Testis (tissue), 3 donors: ENCODE data around the gene TYW1. TPM values are rescaled to one million over a fixed set of nuclear protein-coding genes. Genes with fewer than 3 reads are reported as not detected.
"Not testable (repeated sequence)": the region's sequence is repeated elsewhere in the genome, so short reads cannot be mapped to it uniquely, and the experiment has no call there.

Experiments used
- DNase-seq: peaks from one replicate; pipeline ENCODE4 v3.0.0-alpha.2; 2019
- H3K27ac ChIP-seq, 2 donors: fragments of 200-600 bp; sonication (generic); one replicate each; pipeline ENCODE4 v1.5.1; 2019
- H3K27me3 ChIP-seq: fragments of 200-600 bp; sonication (generic); one replicate; pipeline ENCODE4 v1.5.1; 2019
- H3K36me3 ChIP-seq: fragments of 200-600 bp; sonication (generic); one replicate; pipeline ENCODE4 v1.5.1; 2017; ENCODE audit warnings: low read depth; ENCODE audit errors: missing control alignments
- H3K4me1 ChIP-seq: fragments of 200-600 bp; sonication (generic); one replicate; pipeline ENCODE4 v1.5.1; 2019
- H3K4me3 ChIP-seq, 2 donors: fragments of 200-600 bp; sonication (generic); one replicate each; pipeline ENCODE4 v1.5.1; 2017 to 2019
- H3K9me3 ChIP-seq: fragments of 200-600 bp; sonication (generic); one replicate; pipeline ENCODE4 v1.5.1; 2017
- CTCF ChIP-seq, 3 experiments: fragments of 450-650 bp in 2 of 3; fragments of 200-600 bp in 1 of 3; sonication (generic) in 1 of 3; IDR thresholded peaks; one replicate each; pipeline ENCODE4 v1.5.1; 2016 to 2019; ENCODE audit warnings: antibody characterized with exemption in 3 of 3, mild to moderate bottlenecking in 2 of 3, moderate library complexity in 1 of 3
- POLR2A ChIP-seq: fragments of 450-650 bp; IDR thresholded peaks from one replicate; pipeline ENCODE4 v1.6.1; 2017; ENCODE audit warnings: antibody characterized with exemption, mild to moderate bottlenecking, moderate library complexity
- WGBS, 2 donors: methylation state at CpG; one replicate each; pipeline ENCODE4 v1.1.5; 2018; 5-methylcytosine and 5-hydroxymethylcytosine counted together
- intact Hi-C: fragments of 100-400 bp; cut with DNase I; formaldehyde crosslinking; loops from one replicate; pipeline ENCODE4 v1.15.1; 2023; ENCODE audit warnings: low total_unique reads
- polyA plus RNA-seq: library from polyadenylated mRNA; stranded (reverse); fragments of 350-450 nt; fragmentation: Illumina TruSeq; extraction: RNeasy Lipid Tissue Mini Kit (QIAGEN cat#74804); gene quantifications from one replicate; pipeline ENCODE4 v1.2.3, GENCODE V29; 2014; ENCODE audit warnings: low read depth, low replicate concordance; ENCODE audit not compliant: insufficient read depth
- total RNA-seq, 2 donors: library from RNA; depleted of rRNA; stranded (reverse); fragments of >200 nt; gene quantifications; one replicate each; pipeline ENCODE4 v1.2.3, GENCODE V29; 2016

The TYW1 gene
- total and polyA plus RNA-seq, 3 donors from 2014 or later = 16.9 to 22.8 (median 21.7) TPM

GRCh38 chr7:67198865-67199526, 202.4 kb downstream of the TYW1 start:
- intact Hi-C loops, H3K36me3 ChIP-seq, DNase-seq, H3K27ac ChIP-seq, H3K9me3 ChIP-seq, H3K4me1 ChIP-seq, H3K4me3 ChIP-seq, H3K27me3 ChIP-seq: not testable (repeated sequence)
- 65 to 91% methylated on average over 9 of the region's 9 CpGs for WGBS, 2 donors

- not testable (repeated sequence) for DNase-seq, H3K27me3 ChIP-seq
- WGBS, 2 donors = 25 to 65% methylated on average over 2 of the region's 2 CpGs
Measured at GRCh38 chr7:67205772-67206171, 209.1 kb downstream of the TYW1 start.

GRCh38 chr7:67206452-67206851, 209.8 kb downstream of the TYW1 start:
- Histone ChIP-seq H3K4me3 (no peak overlapping the region), H3K27ac (no peak overlapping the region), H3K27me3 (no peaks in the 10 kb centered on the region), H3K4me1 (peaks cover 6% of the 10 kb centered on the region), H3K9me3 (no peaks in the 10 kb centered on the region), H3K36me3 (no peaks in the 10 kb centered on the region)
- WGBS, 2 donors = 96 to 98% methylated on average over 5 of the region's 5 CpGs
- TF ChIP-seq CTCF (IDR thresholded peaks at IDR 0.05) (no peak), POLR2A (no peak)
- intact Hi-C loops = no loop called here
- DNase-seq = no peak

More at GRCh38 chr7:67205772-67206171, 209.1 kb downstream of the TYW1 start:
- H3K4me3 ChIP-seq, H3K36me3 ChIP-seq, H3K4me1 ChIP-seq, H3K27ac ChIP-seq, intact Hi-C loops, H3K9me3 ChIP-seq: not testable (repeated sequence)

GRCh38 chr7:67208656-67209055, 212.0 kb downstream of the TYW1 start:
- H3K9me3 ChIP-seq, intact Hi-C loops, H3K4me3 ChIP-seq, DNase-seq, H3K27me3 ChIP-seq, H3K27ac ChIP-seq, H3K36me3 ChIP-seq, H3K4me1 ChIP-seq: not testable (repeated sequence)
- 84 to 94% methylated on average over 4 of the region's 4 CpGs for WGBS, 2 donors

GRCh38 chr7:67209256-67209655, 212.6 kb downstream of the TYW1 start:
- DNase-seq = peak; percentile 43
- TF ChIP-seq CTCF (IDR thresholded peaks at IDR 0.05) (no peak), POLR2A (no peak)
- H3K4me3 ChIP-seq = no peak overlapping the region
- no peak overlapping the region for H3K27ac ChIP-seq
- H3K27me3 ChIP-seq = no peaks in the 10 kb centered on the region
- no peaks in the 10 kb centered on the region for H3K9me3 ChIP-seq
- intact Hi-C loops = no loop called here
- H3K36me3 ChIP-seq = no peaks in the 10 kb centered on the region
- 53 to 77% methylated on average over 4 of the region's 4 CpGs for WGBS, 2 donors
- peaks cover 6% of the 10 kb centered on the region for H3K4me1 ChIP-seq

- intact Hi-C loops = no loop called here
- WGBS, 2 donors = 86 to 88% methylated on average over 7 of the region's 7 CpGs
- H3K4me1 ChIP-seq = peaks cover 6% of the 10 kb centered on the region
Measured at GRCh38 chr7:67210567-67210966, 213.9 kb downstream of the TYW1 start.

GRCh38 chr7:67211650-67212330, 215.2 kb downstream of the TYW1 start:
- H3K27me3 ChIP-seq, H3K27ac ChIP-seq, H3K4me1 ChIP-seq, H3K36me3 ChIP-seq, DNase-seq, H3K9me3 ChIP-seq, intact Hi-C loops, H3K4me3 ChIP-seq: not testable (repeated sequence)
- WGBS, 2 donors = 78 to 90% methylated on average over 10 of the region's 10 CpGs

More at GRCh38 chr7:67210567-67210966, 213.9 kb downstream of the TYW1 start:
- Histone ChIP-seq H3K36me3 (no peaks in the 10 kb centered on the region), H3K27me3 (no peaks in the 10 kb centered on the region), H3K9me3 (no peaks in the 10 kb centered on the region), H3K4me3 (no peak overlapping the region), H3K27ac (no peak overlapping the region)
- TF ChIP-seq CTCF (IDR thresholded peaks at IDR 0.05) (no peak), POLR2A (no peak)
- DNase-seq = no peak

- 98 to 99% methylated on average over 7 of the region's 7 CpGs for WGBS, 2 donors
- intact Hi-C loops, H3K4me3 ChIP-seq, H3K27me3 ChIP-seq, H3K4me1 ChIP-seq, H3K9me3 ChIP-seq, H3K27ac ChIP-seq, H3K36me3 ChIP-seq, DNase-seq: not testable (repeated sequence)
Measured at GRCh38 chr7:67213038-67213437, 216.4 kb downstream of the TYW1 start.

GRCh38 chr7:67223551-67223950, 226.9 kb downstream of the TYW1 start:
- H3K27me3 ChIP-seq, DNase-seq, H3K36me3 ChIP-seq, H3K27ac ChIP-seq, H3K4me3 ChIP-seq, intact Hi-C loops, H3K9me3 ChIP-seq, H3K4me1 ChIP-seq: not testable (repeated sequence)
- 82 to 95% methylated on average over 2 of the region's 2 CpGs for WGBS, 2 donors
